ENCODE measurements around the gene ESCO1.

The ESCO1 gene

GRCh38 chr18:21489119-21489750 is 111.3 kb downstream of the ESCO1 start:
- Histone ChIP-seq H3K4me1 (ENCODE audit: control insufficient read depth, insufficient read depth, low read length) (no peaks in the 10 kb centered on the region), H3K9ac (ENCODE audit: low read length in 2 of 2) (no peak overlapping the region), H3K4me3 (ENCODE audit: low read length in 2 of 2) (no peak overlapping the region)

GRCh38 chr18:21486905-21487437 is 113.5 kb downstream of the ESCO1 start:
- Histone ChIP-seq H3K9ac (ENCODE audit: low read length in 2 of 2) (no peak overlapping the region), H3K27ac (ENCODE audit: low read length) (no peak overlapping the region), H3K27me3 (ENCODE audit: control insufficient read depth in 1 of 2, insufficient read depth in 2 of 2, low read length in 2 of 2) (no peaks in the 10 kb centered on the region), H3K4me1 (ENCODE audit: control insufficient read depth, insufficient read depth, low read length) (no peaks in the 10 kb centered on the region), H3K4me3 (ENCODE audit: low read length in 2 of 2) (no peak overlapping the region), H3K36me3 (ENCODE audit: control insufficient read depth in 2 of 2, insufficient read depth in 2 of 2, low read length in 2 of 2) (no peaks in the 10 kb centered on the region), H3K9me3 (ENCODE audit: control insufficient read depth in 2 of 2, low read length in 2 of 2) (no peaks in the 10 kb centered on the region)

More at GRCh38 chr18:21489119-21489750, 111.3 kb downstream of the ESCO1 start:
- no peak overlapping the region for H3K27ac ChIP-seq (ENCODE audit: low read length)
- no peaks in the 10 kb centered on the region for H3K9me3 ChIP-seq (ENCODE audit: control insufficient read depth in 2 of 2, low read length in 2 of 2)
- no peaks in the 10 kb centered on the region for H3K36me3 ChIP-seq (ENCODE audit: control insufficient read depth in 2 of 2, insufficient read depth in 2 of 2, low read length in 2 of 2)
- H3K27me3 ChIP-seq (ENCODE audit: control insufficient read depth in 1 of 2, insufficient read depth in 2 of 2, low read length in 2 of 2) = no peaks in the 10 kb centered on the region

- H3K9me3 ChIP-seq (ENCODE audit: control insufficient read depth in 2 of 2, low read length in 2 of 2) = no peaks in the 10 kb centered on the region
- H3K27ac ChIP-seq (ENCODE audit: low read length) = no peak overlapping the region
- H3K9ac ChIP-seq (ENCODE audit: low read length in 2 of 2) = no peak overlapping the region
- no peaks in the 10 kb centered on the region for H3K36me3 ChIP-seq (ENCODE audit: control insufficient read depth in 2 of 2, insufficient read depth in 2 of 2, low read length in 2 of 2)
- no peak overlapping the region for H3K4me3 ChIP-seq (ENCODE audit: low read length in 2 of 2)
- H3K4me1 ChIP-seq (ENCODE audit: control insufficient read depth, insufficient read depth, low read length) = no peaks in the 10 kb centered on the region
- H3K27me3 ChIP-seq (ENCODE audit: control insufficient read depth in 1 of 2, insufficient read depth in 2 of 2, low read length in 2 of 2) = no peaks in the 10 kb centered on the region
Measured at GRCh38 chr18:21484851-21485636, 115.5 kb downstream of the ESCO1 start.

- Histone ChIP-seq H3K4me3 (ENCODE audit: low read length in 2 of 2) (no peak overlapping the region), H3K27ac (ENCODE audit: low read length) (no peak overlapping the region), H3K9me3 (ENCODE audit: control insufficient read depth in 2 of 2, low read length in 2 of 2) (no peaks in the 10 kb centered on the region), H3K9ac (ENCODE audit: low read length in 2 of 2) (no peak overlapping the region), H3K27me3 (ENCODE audit: control insufficient read depth in 1 of 2, insufficient read depth in 2 of 2, low read length in 2 of 2) (no peaks in the 10 kb centered on the region), H3K4me1 (ENCODE audit: control insufficient read depth, insufficient read depth, low read length) (no peaks in the 10 kb centered on the region), H3K36me3 (ENCODE audit: control insufficient read depth in 2 of 2, insufficient read depth in 2 of 2, low read length in 2 of 2) (no peaks in the 10 kb centered on the region)
Measured at GRCh38 chr18:21483051-21483450, 117.5 kb downstream of the ESCO1 start.

- H3K27ac ChIP-seq (ENCODE audit: low read length) = no peak overlapping the region
- H3K36me3 ChIP-seq (ENCODE audit: control insufficient read depth in 2 of 2, insufficient read depth in 2 of 2, low read length in 2 of 2) = no peaks in the 10 kb centered on the region
- no peak overlapping the region for H3K9ac ChIP-seq (ENCODE audit: low read length in 2 of 2)
- H3K9me3 ChIP-seq (ENCODE audit: control insufficient read depth in 2 of 2, low read length in 2 of 2) = no peaks in the 10 kb centered on the region
- no peak overlapping the region for H3K4me3 ChIP-seq (ENCODE audit: low read length in 2 of 2)
- no peaks in the 10 kb centered on the region for H3K27me3 ChIP-seq (ENCODE audit: control insufficient read depth in 1 of 2, insufficient read depth in 2 of 2, low read length in 2 of 2)
- no peaks in the 10 kb centered on the region for H3K4me1 ChIP-seq (ENCODE audit: control insufficient read depth, insufficient read depth, low read length)
Measured at GRCh38 chr18:21481739-21482138, 118.8 kb downstream of the ESCO1 start.

- H3K36me3 ChIP-seq (ENCODE audit: control insufficient read depth in 2 of 2, insufficient read depth in 2 of 2, low read length in 2 of 2) = no peaks in the 10 kb centered on the region
- H3K4me3 ChIP-seq (ENCODE audit: low read length in 2 of 2) = no peak overlapping the region
- no peaks in the 10 kb centered on the region for H3K4me1 ChIP-seq (ENCODE audit: control insufficient read depth, insufficient read depth, low read length)
- no peaks in the 10 kb centered on the region for H3K9me3 ChIP-seq (ENCODE audit: control insufficient read depth in 2 of 2, low read length in 2 of 2)
- H3K9ac ChIP-seq (ENCODE audit: low read length in 2 of 2) = no peak overlapping the region
- H3K27ac ChIP-seq (ENCODE audit: low read length) = no peak overlapping the region
- H3K27me3 ChIP-seq (ENCODE audit: control insufficient read depth in 1 of 2, insufficient read depth in 2 of 2, low read length in 2 of 2) = no peaks in the 10 kb centered on the region
Measured at GRCh38 chr18:21479721-21480120, 120.8 kb downstream of the ESCO1 start.

All from stomach smooth muscle (tissue), 2 donors.